Measurements from ENCODE around the gene ANK3. TPM values are rescaled to one million over a fixed set of nuclear protein-coding genes. Genes with fewer than 3 reads are reported as not detected.

Gene ANK3
- total and polyA plus RNA-seq, 10 donors, result 2.0 to 133 (median 62.9) TPM

DNA sequence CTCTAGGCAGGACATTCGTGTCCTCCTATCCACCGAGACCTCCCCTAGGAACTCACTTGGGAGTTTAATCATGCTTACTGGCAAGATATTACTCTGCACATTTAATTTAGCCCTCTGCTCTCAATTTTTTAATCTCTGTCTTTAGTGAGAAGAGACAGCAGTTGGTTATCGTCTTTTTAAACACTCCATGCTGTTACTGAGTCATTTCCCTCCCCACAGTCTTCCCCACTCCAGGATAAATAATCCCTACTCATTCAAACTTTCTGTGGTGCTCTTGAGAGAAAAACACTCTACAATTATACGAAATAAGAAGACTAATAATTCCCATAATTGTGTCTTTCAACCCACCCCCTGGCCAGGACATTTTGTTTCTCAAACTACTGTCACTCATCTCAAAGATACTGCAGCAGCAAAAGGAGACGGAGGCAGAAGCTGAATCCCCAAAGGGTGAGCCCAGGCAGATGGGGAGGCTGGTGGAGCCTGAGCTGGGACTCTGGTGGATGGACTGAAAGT lies 84.2 kb downstream of the ANK3 start:
- Histone ChIP-seq H3K27me3 (replicated peaks in 1 of 7) (no peaks in the 10 kb centered on the region), H3K36me3 (no peaks in the 10 kb centered on the region), H3K4me3 (no peak overlapping the region), H3K9me3 (no peaks in the 10 kb centered on the region), H3K4me1 (peaks cover 0 to 10% (median 0%) of the 10 kb centered on the region in 6 donors), H3K27ac (peak overlapping the region in 7 of 8 donors; percentile 47 to 85 (median 71))
- peak in 2 of 3 donors; percentile 48 to 57 for TF ChIP-seq POLR2AphosphoS5 (IDR thresholded peaks at IDR 0.05)
- TF ChIP-seq POLR2A (IDR thresholded peaks at IDR 0.05), result no peak
- WGBS, 5 donors, result 65 to 77% (median 71%) methylated on average over 5 of the region's 5 CpGs
- intact Hi-C loops (cut with DNase I; ENCODE audit: low total_unique reads), result no loop called here
- DNase-seq, result no peak

DNA sequence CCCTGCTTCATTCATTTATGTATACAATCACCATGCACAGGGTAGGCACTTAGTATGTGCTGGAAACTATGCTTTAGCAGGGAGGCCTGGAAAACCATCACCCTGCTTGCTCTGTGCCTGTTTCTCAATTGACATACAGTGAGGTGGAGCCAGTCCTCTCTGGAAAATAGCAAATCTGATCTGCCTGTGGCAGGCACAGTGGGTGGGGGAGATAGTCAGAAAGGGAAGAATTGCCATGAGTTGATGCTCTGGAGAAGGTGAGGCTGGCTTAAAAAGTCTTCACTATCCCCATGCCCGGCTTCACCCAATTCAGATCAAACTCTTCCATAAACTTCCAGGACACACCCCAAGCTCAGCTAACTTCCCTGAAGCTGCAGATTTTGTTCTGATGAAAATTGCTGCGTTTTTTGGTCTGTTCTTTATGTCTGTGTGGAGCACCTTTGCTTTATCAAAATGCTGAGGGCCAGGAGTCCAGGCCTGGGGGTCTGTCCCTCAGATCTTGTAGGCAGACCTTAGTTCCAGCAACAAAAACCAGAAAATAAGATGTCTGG lies 84.8 kb downstream of the ANK3 start:
- intact Hi-C loops (cut with DNase I; ENCODE audit: low total_unique reads), result no loop called here
- 66 to 81% (median 74%) methylated on average over 2 of the region's 2 CpGs for WGBS, 5 donors
- Histone ChIP-seq H3K4me3 (no peak overlapping the region), H3K36me3 (no peaks in the 10 kb centered on the region), H3K9me3 (no peaks in the 10 kb centered on the region), H3K27ac (peak overlapping the region in 7 of 8 donors; percentile 39 to 77 (median 63)), H3K4me1 (peaks cover 0 to 10% (median 0%) of the 10 kb centered on the region in 6 donors), H3K27me3 (replicated peaks in 1 of 7) (no peaks in the 10 kb centered on the region)
- no peak for DNase-seq
- TF ChIP-seq, protein P1, sequence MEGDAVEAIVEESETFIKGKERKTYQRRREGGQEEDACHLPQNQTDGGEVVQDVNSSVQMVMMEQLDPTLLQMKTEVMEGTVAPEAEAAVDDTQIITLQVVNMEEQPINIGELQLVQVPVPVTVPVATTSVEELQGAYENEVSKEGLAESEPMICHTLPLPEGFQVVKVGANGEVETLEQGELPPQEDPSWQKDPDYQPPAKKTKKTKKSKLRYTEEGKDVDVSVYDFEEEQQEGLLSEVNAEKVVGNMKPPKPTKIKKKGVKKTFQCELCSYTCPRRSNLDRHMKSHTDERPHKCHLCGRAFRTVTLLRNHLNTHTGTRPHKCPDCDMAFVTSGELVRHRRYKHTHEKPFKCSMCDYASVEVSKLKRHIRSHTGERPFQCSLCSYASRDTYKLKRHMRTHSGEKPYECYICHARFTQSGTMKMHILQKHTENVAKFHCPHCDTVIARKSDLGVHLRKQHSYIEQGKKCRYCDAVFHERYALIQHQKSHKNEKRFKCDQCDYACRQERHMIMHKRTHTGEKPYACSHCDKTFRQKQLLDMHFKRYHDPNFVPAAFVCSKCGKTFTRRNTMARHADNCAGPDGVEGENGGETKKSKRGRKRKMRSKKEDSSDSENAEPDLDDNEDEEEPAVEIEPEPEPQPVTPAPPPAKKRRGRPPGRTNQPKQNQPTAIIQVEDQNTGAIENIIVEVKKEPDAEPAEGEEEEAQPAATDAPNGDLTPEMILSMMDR (IDR thresholded peaks at IDR 0.05 in 8 of 11, conservative IDR thresholded peaks at IDR 0.05 in 3 of 11), result no peak
- TF ChIP-seq POLR2AphosphoS5 (IDR thresholded peaks at IDR 0.05) (no peak), POLR2A (IDR thresholded peaks at IDR 0.05) (no peak)

DNA sequence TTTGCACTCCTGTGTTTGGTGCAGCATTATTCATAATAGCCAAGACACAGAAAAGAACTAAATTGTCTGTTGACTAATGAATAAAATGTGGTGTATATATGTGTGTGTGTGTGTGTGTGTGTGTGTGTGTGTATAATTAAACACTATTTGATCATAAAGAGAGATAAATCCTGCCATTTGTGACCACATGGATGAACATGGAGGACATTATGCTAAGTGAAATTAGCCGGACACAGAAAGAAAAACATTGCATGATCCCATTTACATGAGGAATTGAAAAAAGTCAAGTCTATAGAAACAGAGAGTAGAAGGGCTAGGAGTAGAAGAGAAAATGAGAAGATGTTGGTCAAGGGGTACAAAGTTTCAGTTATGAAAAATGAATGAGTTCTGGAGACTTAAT lies 85.9 kb downstream of the ANK3 start:
- H3K9me3 ChIP-seq, result no peaks in the 10 kb centered on the region
- no peaks in the 10 kb centered on the region for H3K36me3 ChIP-seq
- H3K27me3 ChIP-seq (replicated peaks in 1 of 7), result no peaks in the 10 kb centered on the region
- no peak for DNase-seq
- 83 to 98% (median 92%) methylated on average over 1 of the region's 1 CpG for WGBS, 5 donors
- H3K4me1 ChIP-seq, result peaks cover 0 to 5% (median 0%) of the 10 kb centered on the region in 6 donors
- no peak overlapping the region for H3K4me3 ChIP-seq
- intact Hi-C loops (cut with DNase I; ENCODE audit: low total_unique reads), result no loop called here
- TF ChIP-seq, protein P1 (IDR thresholded peaks at IDR 0.05 in 8 of 11, conservative IDR thresholded peaks at IDR 0.05 in 3 of 11), result no peak
- TF ChIP-seq POLR2A (IDR thresholded peaks at IDR 0.05) (no peak), POLR2AphosphoS5 (IDR thresholded peaks at IDR 0.05) (no peak)
- peak overlapping the region in 4 of 8 donors; percentile 58 to 77 (median 67) for H3K27ac ChIP-seq

DNA sequence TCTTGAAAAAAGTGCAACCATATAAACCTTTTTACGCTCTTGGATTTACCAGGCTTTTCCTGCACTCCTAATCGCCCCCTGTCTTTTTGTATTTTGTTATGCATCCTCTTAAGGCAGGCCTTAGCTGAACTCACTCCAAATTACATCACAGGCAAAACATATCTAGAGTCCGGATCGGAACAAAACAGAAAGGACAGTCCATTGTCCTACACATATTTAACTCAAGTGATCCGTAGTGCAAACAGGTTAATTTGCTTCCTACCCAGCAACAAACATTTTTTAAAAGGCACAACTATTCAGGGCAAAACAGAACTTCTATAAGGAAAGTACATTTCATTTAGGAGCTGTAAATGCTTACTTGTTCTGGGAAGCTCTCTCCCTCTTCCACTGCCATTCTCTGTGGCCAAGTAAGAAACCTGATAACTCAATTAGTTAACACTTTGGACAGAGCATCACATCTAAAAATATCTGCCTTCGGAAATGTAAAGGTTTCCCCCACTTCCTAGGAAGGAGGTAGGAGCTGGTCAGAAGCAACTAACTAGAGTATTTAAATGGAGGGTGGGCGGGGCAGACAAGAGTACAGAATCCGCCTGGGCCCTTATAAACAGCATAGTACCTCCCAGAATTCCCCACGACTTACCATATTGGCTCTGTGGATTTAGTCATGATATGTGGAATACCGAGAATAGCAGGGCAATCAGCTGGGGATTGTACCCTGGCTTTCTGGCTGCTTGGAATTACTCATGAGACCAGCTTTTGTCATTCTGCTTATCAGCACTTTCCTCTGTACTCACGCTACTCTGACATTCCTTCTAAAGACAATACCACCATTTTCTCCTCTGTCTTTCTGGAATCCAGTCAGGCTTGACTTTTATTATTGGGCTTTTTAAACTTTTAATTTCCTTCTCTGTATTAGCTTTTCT lies 89.5 kb downstream of the ANK3 start:
- TF ChIP-seq, protein P1 (IDR thresholded peaks at IDR 0.05 in 8 of 11, conservative IDR thresholded peaks at IDR 0.05 in 3 of 11), result no peak
- Histone ChIP-seq H3K36me3 (no peaks in the 10 kb centered on the region), H3K4me3 (peak overlapping the region in 1 of 8 donors; percentile 0), H3K27me3 (replicated peaks in 1 of 7) (no peaks in the 10 kb centered on the region), H3K9me3 (no peaks in the 10 kb centered on the region), H3K4me1 (no peaks in the 10 kb centered on the region), H3K27ac (peak overlapping the region in 7 of 8 donors; percentile 6 to 63 (median 16))
- intact Hi-C loops (cut with DNase I; ENCODE audit: low total_unique reads), result no loop called here
- DNase-seq, result no peak
- 68 to 79% (median 76%) methylated on average over 11 of the region's 11 CpGs for WGBS, 5 donors

Data from spleen (tissue), 11 donors.